Kidney (tissue), 14 donors: Measurements from ENCODE around the gene CDK3. TPM values are rescaled to one million over a fixed set of nuclear protein-coding genes. Genes with fewer than 3 reads are reported as not detected.

Experiments used
- DNase-seq, 5 donors: peaks; one replicate each; pipeline ENCODE4 v3.0.0-alpha.2; 2013 to 2020
- FAIRE-seq: peaks from 2 replicates; lab custom pipeline; 2012; peaks lifted over from hg19 to GRCh38; lab: Jason Lieb, UNC
- H3K27ac ChIP-seq, 2 donors: one replicate each; pipeline ENCODE4 v1.7.0; 2013; ENCODE audit warnings: low read depth in 2 of 2, low read length in 2 of 2, inconsistent platforms in 1 of 2
- H3K27me3 ChIP-seq: one replicate; pipeline ENCODE4 v1.7.1; 2013; ENCODE audit warnings: low read length, inconsistent platforms; ENCODE audit not compliant: control insufficient read depth, insufficient read depth
- H3K36me3 ChIP-seq, 3 donors: one replicate each; pipeline versions ENCODE4 v1.7.0 to v1.7.1; 2013; ENCODE audit warnings: low read length in 3 of 3, control low read depth in 1 of 3, inconsistent platforms in 1 of 3; ENCODE audit not compliant: insufficient read depth in 3 of 3, control insufficient read depth in 2 of 3
- H3K4me1 ChIP-seq, 3 donors: one replicate each; pipeline versions ENCODE4 v1.7.0 to v1.7.1; 2013; ENCODE audit warnings: low read length in 3 of 3, inconsistent platforms in 1 of 3, low read depth in 1 of 3; ENCODE audit not compliant: control insufficient read depth in 2 of 3, insufficient read depth in 2 of 3
- H3K4me3 ChIP-seq, 3 donors: one replicate each; pipeline versions ENCODE4 v1.7.0 to v1.8.1; 2013; ENCODE audit warnings: low read length in 3 of 3, control low read depth in 1 of 3, inconsistent platforms in 1 of 3
- H3K9ac ChIP-seq, 3 donors: one replicate each; pipeline versions ENCODE4 v1.7.0 to v1.7.1; 2013; ENCODE audit warnings: low read length in 3 of 3, control low read depth in 1 of 3, inconsistent platforms in 1 of 3
- H3K9me3 ChIP-seq, 3 donors: one replicate each; pipeline versions ENCODE4 v1.7.0 to v1.7.1; 2013; ENCODE audit warnings: low read length in 3 of 3, control low read depth in 1 of 3, inconsistent platforms in 1 of 3; ENCODE audit not compliant: control insufficient read depth in 2 of 3, insufficient read depth in 1 of 3
- CTCF ChIP-seq: IDR thresholded peaks from 3 replicates; pipeline ENCODE4 v1.5.1; 2012; ENCODE audit warnings: mild to moderate bottlenecking, moderate library complexity, borderline replicate concordance; ENCODE audit not compliant: insufficient read depth; ENCODE audit errors: extremely low read depth
- intact Hi-C: fragments of 100-400 bp; cut with DNase I; formaldehyde crosslinking; loops from one replicate; pipeline ENCODE4 v1.11.1; 2022
- polyA plus RNA-seq: library from polyadenylated mRNA; stranded (reverse); fragments of 350-450 nt; fragmentation: Illumina TruSeq; extraction: RNeasy Lipid Tissue Mini Kit (QIAGEN cat#74804); gene quantifications from one replicate; pipeline ENCODE4 v1.2.3, GENCODE V29; 2014; ENCODE audit warnings: low read depth, low replicate concordance; ENCODE audit not compliant: insufficient read depth
- total RNA-seq: library from RNA; stranded (reverse); fragmentation: NEBNext Ultra II Directional; extraction: Animal tissue kit (Norgen Biotek cat#: 25700); gene quantifications from one replicate; pipeline ENCODE4 v1.2.1, GENCODE V29; 2021
- donor health status: control.
- donor health status: control.
- donor health status: control.
- donor health status: control.
- donor health status: control.
- donor health status: DM: yes; HTN: yes; CAD: no.
- donor health status: Normal renal cell carcinoma (clear cell type).

Gene CDK3
- total and polyA plus RNA-seq, 2 donors from 2014 or later: 7.1 to 7.4 TPM

DNA sequence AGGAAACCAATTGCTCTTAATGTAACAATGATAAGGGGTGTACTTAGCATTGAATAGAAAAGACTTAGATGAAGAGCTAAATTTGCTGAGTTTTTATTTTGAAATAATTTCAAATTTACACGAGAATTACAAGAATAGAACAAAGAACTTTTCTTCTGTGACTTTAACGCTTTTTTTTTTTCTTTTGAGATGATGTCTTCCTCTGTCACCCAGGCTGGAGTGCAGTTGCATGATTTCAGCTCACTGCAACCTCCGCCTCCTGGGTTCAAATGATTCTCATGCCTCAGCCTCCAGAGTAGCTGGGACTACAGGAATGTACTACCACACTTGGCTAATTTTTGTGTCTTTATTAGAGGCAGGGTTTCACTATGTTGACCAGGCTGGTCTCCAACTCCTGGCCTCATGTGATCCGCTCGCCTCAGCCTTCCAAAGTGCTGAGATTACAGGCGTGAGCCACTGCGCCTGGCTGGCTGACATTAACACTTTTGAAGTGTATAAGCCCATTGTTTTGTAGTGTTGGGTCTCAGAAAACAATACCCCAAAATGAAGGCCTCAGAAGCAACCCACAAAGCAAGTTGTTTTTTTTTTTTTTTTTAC, 19.5 kb upstream of the CDK3 start:
- Histone ChIP-seq H3K9ac (no peak overlapping the region), H3K27me3 (no peaks in the 10 kb centered on the region), H3K4me1 (peaks cover 6 to 14% (median 8%) of the 10 kb centered on the region in 3 donors), H3K4me3 (no peak overlapping the region), H3K36me3 (no peaks in the 10 kb centered on the region), H3K9me3 (no peaks in the 10 kb centered on the region), H3K27ac (no peak overlapping the region)
- intact Hi-C loops: no loop called here
- no peak for TF ChIP-seq CTCF
- DNase-seq (no peak), FAIRE-seq (no peak)

DNA sequence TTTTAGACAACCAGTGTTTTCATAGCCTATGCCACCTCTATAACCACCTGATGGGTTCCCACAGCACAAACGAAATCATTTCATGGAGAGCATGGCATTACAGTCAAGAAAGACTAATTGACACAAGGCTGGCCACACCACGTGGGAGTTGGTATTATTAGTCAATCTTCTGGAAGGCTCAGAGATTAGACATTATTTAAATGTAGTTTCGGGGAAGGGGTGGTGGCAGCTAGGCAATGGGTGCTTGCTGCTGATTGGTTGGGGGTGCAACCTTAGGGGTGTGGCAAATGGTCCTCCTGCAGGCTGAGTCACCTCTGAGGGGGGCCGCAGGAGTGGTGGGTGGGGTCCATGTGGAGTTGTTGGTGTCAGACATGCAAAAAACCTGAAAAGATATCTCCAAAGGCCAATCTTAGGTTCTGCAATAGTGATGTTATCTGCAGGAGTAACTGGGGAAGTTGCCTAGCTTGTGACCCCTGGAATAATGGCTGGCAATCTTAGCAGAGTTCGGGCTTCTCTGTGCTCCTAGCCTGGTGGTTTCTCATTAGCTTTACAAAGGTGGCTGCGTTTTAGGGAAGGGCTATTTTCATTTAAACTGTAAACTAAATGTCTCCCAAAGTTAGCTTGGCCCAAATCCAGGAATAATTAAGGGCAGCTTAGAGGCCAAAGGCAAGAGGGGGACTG, 17.0 kb upstream of the CDK3 start:
- intact Hi-C loops: no loop called here
- H3K9me3 ChIP-seq: no peaks in the 10 kb centered on the region
- H3K9ac ChIP-seq: no peak overlapping the region
- H3K27ac ChIP-seq: peak overlapping the region; percentile 26 to 32
- peaks cover 0 to 5% (median 0%) of the 10 kb centered on the region in 3 donors for H3K36me3 ChIP-seq
- H3K27me3 ChIP-seq: no peaks in the 10 kb centered on the region
- no peak for TF ChIP-seq CTCF
- no peak overlapping the region for H3K4me3 ChIP-seq
- H3K4me1 ChIP-seq: peaks cover 2 to 8% (median 6%) of the 10 kb centered on the region in 3 donors
- DNase-seq (peak in 1 of 5 donors; percentile 79), FAIRE-seq (no peak)

DNA sequence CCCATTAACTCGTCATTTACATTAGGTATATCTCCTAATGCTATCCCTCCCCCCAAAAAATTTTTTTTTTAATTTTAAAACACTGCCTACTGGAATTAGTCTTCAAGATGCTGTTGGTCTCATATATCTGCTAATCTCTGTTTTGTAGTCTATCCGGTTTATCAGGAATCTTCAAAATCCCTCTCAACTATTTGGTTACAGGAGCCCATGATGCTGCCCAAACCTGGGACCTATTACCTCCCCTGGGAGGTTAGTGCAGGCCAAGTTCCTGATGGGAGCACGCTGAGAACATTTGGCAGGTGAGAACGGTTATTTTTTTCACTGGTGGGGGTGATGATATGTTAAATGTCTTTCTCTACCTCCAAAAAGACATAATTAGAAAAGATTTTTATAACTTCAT, 14.7 kb upstream of the CDK3 start:
- H3K9me3 ChIP-seq: no peaks in the 10 kb centered on the region
- H3K27me3 ChIP-seq: no peaks in the 10 kb centered on the region
- no peak overlapping the region for H3K27ac ChIP-seq
- no peak for DNase-seq
- no peak overlapping the region for H3K9ac ChIP-seq
- no peak for FAIRE-seq
- no peak for TF ChIP-seq CTCF
- H3K4me1 ChIP-seq: peaks cover 2 to 8% (median 6%) of the 10 kb centered on the region in 3 donors
- H3K36me3 ChIP-seq: peaks cover 0 to 5% (median 0%) of the 10 kb centered on the region in 3 donors
- intact Hi-C loops: no loop called here
- H3K4me3 ChIP-seq: no peak overlapping the region
